Adrenal gland (tissue), 12 donors: ENCODE data around the gene PMPCA. TPM values are rescaled to one million over a fixed set of nuclear protein-coding genes. Genes with fewer than 3 reads are reported as not detected.

ENCODE experiments used
- DNase-seq, 7 donors: peaks; one replicate each; pipeline ENCODE4 v3.0.0-alpha.2; 2019 to 2020
- H3K27ac ChIP-seq, 5 donors: fragments of 200-600 bp; sonication (generic) in 4 of 5; 1 replicate in 3 of 5; 2 replicates in 2 of 5; pipeline versions ENCODE4 v1.5.1 to v1.8.0; 2016 to 2020; ENCODE audit warnings: mild to moderate bottlenecking in 1 of 5
- H3K27me3 ChIP-seq: fragments of 200-600 bp; 2 replicates; pipeline ENCODE4 v1.8.0; 2021
- H3K36me3 ChIP-seq, 2 donors: fragments of 200-600 bp; replicated peaks in 1 of 2; 1 replicate in 1 of 2; 2 replicates in 1 of 2; pipeline versions ENCODE4 v1.5.1 to v1.8.0; 2018 to 2022
- H3K4me1 ChIP-seq, 2 donors: fragments of 200-600 bp; replicated peaks in 1 of 2; 1 replicate in 1 of 2; 2 replicates in 1 of 2; pipeline versions ENCODE4 v1.5.1 to v1.8.0; 2018 to 2021
- H3K4me3 ChIP-seq, 4 donors: fragments of 200-600 bp; sonication (generic) in 3 of 4; one replicate each; pipeline ENCODE4 v1.5.1; 2016 to 2018
- H3K9me3 ChIP-seq, 3 donors: fragments of 200-600 bp; sonication (generic) in 1 of 3; replicated peaks in 1 of 3; 1 replicate in 2 of 3; 2 replicates in 1 of 3; pipeline versions ENCODE4 v1.5.1 to v1.8.0; 2016 to 2021
- CTCF ChIP-seq, 6 experiments: fragments of 450-650 bp in 4 of 6; fragments of 200-600 bp in 2 of 6; sonication (generic) in 1 of 6; IDR thresholded peaks; 1 replicate in 5 of 6; 2 replicates in 1 of 6; pipeline versions ENCODE4 v1.5.1 to v1.8.0; 2016 to 2021; ENCODE audit warnings: antibody characterized with exemption in 6 of 6, mild to moderate bottlenecking in 2 of 6, moderate library complexity in 1 of 6
- POLR2A ChIP-seq, 2 donors: fragments of 450-650 bp; IDR thresholded peaks; one replicate each; pipeline ENCODE4 v1.6.1; 2017; ENCODE audit warnings: antibody characterized with exemption in 2 of 2, mild to moderate bottlenecking in 2 of 2, moderate library complexity in 1 of 2
- WGBS, 4 donors: extraction: QIAGEN DNeasy Blood & Tissue Kit in 2 of 4; methylation state at CpG; one replicate each; pipeline versions ENCODE4 v1.1.5 to v1.1.7; 2013 to 2017; 5-methylcytosine and 5-hydroxymethylcytosine counted together
- intact Hi-C, 2 donors: fragments of 100-400 bp; cut with DNase I; formaldehyde crosslinking; loops; one replicate each; pipeline versions ENCODE4 v1.14.1 to v1.15.0; 2022 to 2023
- polyA plus RNA-seq, 3 donors: library from polyadenylated mRNA; stranded (reverse); fragments of 200-250 nt in 2 of 3; fragments of 350-450 nt in 1 of 3; fragmentation: Illumina TruSeq in 1 of 3; extraction: RNeasy Lipid Tissue Mini Kit (QIAGEN cat#74804) in 1 of 3; gene quantifications; one replicate each; pipeline ENCODE4 v1.2.3, GENCODE V29; 2013 to 2014
- total RNA-seq, 9 donors: library from RNA; depleted of rRNA in 4 of 9; stranded (reverse); fragments of >200 nt in 4 of 9; fragments of 120-200 nt in 1 of 9; fragmentation: NEBNext Ultra II Directional in 1 of 9; extraction: Animal tissue kit (Norgen Biotek cat#: 25700) in 1 of 9; gene quantifications; one replicate each; pipeline versions ENCODE4 v1.1.0 to v1.2.4, GENCODE V29; 2013 to 2023
- donor health status: healthy with polysubstance abuse.
- donor health status: Bipolar disorder and iron deficiency.
- donor health status: DM: yes; HTN: yes; CAD: no.
- donor health status: DM: no; HTN: no; CAD: no.
- donor health status: DM: no; HTN: no; CAD: no.
- donor health status: DM: yes; HTN: yes; CAD: no.

PMPCA gene
- total and polyA plus RNA-seq, 12 donors: 43.4 to 138 (median 81.6) TPM

GRCh38 chr9:136434580-136435169 is 24.2 kb downstream of the PMPCA start:
- intact Hi-C loops: no loop called here
- Histone ChIP-seq H3K4me1 (peaks cover 13 to 27% of the 10 kb centered on the region in 2 donors), H3K36me3 (peaks cover 0 to 28% of the 10 kb centered on the region in 2 donors), H3K9me3 (no peaks in the 10 kb centered on the region), H3K27ac (no peak overlapping the region), H3K27me3 (no peaks in the 10 kb centered on the region), H3K4me3 (no peak overlapping the region)
- 91 to 97% (median 94%) methylated on average over 9 to 17 of the region's 17 CpGs for WGBS, 4 donors
- DNase-seq: no peak
- TF ChIP-seq CTCF (IDR thresholded peaks at IDR 0.05) (no peak), POLR2A (IDR thresholded peaks at IDR 0.05) (no peak)

GRCh38 chr9:136436055-136436634 is 25.7 kb downstream of the PMPCA start:
- 87 to 94% (median 90%) methylated on average over 18 to 25 of the region's 25 CpGs for WGBS, 4 donors
- TF ChIP-seq POLR2A (IDR thresholded peaks at IDR 0.05) (no peak), CTCF (IDR thresholded peaks at IDR 0.05) (no peak)

GRCh38 chr9:136437430-136437829 is 27.0 kb downstream of the PMPCA start:
- Histone ChIP-seq H3K4me3 (peak overlapping the region in 1 of 4 donors; percentile 97), H3K9me3 (no peaks in the 10 kb centered on the region), H3K27ac (peak overlapping the region in 1 of 5 donors; percentile 7), H3K36me3 (peaks cover 0 to 32% of the 10 kb centered on the region in 2 donors), H3K4me1 (peaks cover 26 to 43% of the 10 kb centered on the region in 2 donors), H3K27me3 (no peaks in the 10 kb centered on the region)
- DNase-seq: peak in 1 of 7 donors; percentile 16
- WGBS, 4 donors: 66 to 79% (median 72%) methylated on average over 8 of the region's 8 CpGs
- TF ChIP-seq POLR2A (IDR thresholded peaks at IDR 0.05) (no peak), CTCF (IDR thresholded peaks at IDR 0.05) (no peak)
- intact Hi-C loops: no loop called here

More at GRCh38 chr9:136436055-136436634, 25.7 kb downstream of the PMPCA start:
- H3K4me3 ChIP-seq: no peak overlapping the region
- peaks cover 22 to 37% of the 10 kb centered on the region in 2 donors for H3K4me1 ChIP-seq
- H3K27me3 ChIP-seq: no peaks in the 10 kb centered on the region
- H3K36me3 ChIP-seq: peaks cover 0 to 25% of the 10 kb centered on the region in 2 donors
- H3K27ac ChIP-seq: no peak overlapping the region
- H3K9me3 ChIP-seq: no peaks in the 10 kb centered on the region
- intact Hi-C loops: no loop called here
- DNase-seq: no peak

- intact Hi-C loops: no loop called here
- H3K9me3 ChIP-seq: no peaks in the 10 kb centered on the region
- TF ChIP-seq CTCF (IDR thresholded peaks at IDR 0.05) (no peak), POLR2A (IDR thresholded peaks at IDR 0.05) (no peak)
- no peak for DNase-seq
- peaks cover 26 to 43% of the 10 kb centered on the region in 2 donors for H3K4me1 ChIP-seq
- peak overlapping the region in 1 of 5 donors; percentile 7 for H3K27ac ChIP-seq
- H3K36me3 ChIP-seq: peaks cover 0 to 32% of the 10 kb centered on the region in 2 donors
- 56 to 64% (median 58%) methylated on average over 34 to 37 of the region's 37 CpGs for WGBS, 4 donors
- peak overlapping the region in 2 of 4 donors; percentile 79 to 97 for H3K4me3 ChIP-seq
- no peaks in the 10 kb centered on the region for H3K27me3 ChIP-seq
Observed at GRCh38 chr9:136437839-136438547, 27.5 kb downstream of the PMPCA start.
